ENCODE measurements around the gene CGA. TPM values are rescaled to one million over a fixed set of nuclear protein-coding genes. Genes with fewer than 3 reads are reported as not detected.

Gene CGA
- 0.34 to 0.58 TPM (median 0.37 TPM) in 5 replicates for total RNA-seq (2022; extraction: Qiagen RNA extraction)

DNA sequence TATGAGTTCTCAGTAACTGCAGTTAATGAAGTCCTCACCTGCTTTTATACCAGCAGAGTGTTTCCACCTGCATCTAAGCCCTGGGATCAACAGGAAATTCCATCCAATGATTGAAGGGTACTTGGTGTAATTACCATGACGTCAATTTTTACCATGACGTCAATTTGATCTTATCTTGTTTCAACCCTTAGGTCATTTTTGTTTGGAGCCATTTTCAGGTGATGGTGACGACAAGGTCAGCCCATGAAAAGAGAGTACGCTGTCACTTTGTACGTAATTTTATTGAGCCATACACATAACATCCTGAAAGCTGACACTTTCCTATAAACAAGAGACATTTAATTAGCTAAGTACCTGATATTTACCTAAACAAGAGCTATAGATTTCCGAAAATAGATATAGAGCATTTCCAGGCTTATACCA, at the start of gene CGA:
CGA (minus strand) TSS at position 20 of the 423 bp plus-strand sequence. CDS start 6,906 bp downstream, outside the sequence.

Other genes starting within 250 kb of the CGA start
- gene HTR1E, start 157.6 kb downstream of the CGA start, total RNA-seq (2022; extraction: Qiagen RNA extraction) = not detected in 5 replicates
- gene ZNF292, start 60.5 kb upstream of the CGA start, total RNA-seq (2022; extraction: Qiagen RNA extraction) = 2.5 to 4.8 TPM (median 2.8 TPM) in 5 replicates
- 1.9 to 3.9 TPM (median 3.1 TPM) in 5 replicates for gene SMIM8, start 227.5 kb upstream of the CGA start, total RNA-seq (2022; extraction: Qiagen RNA extraction)
- not detected in 5 replicates for gene GJB7, start 234.2 kb upstream of the CGA start, total RNA-seq (2022; extraction: Qiagen RNA extraction)
- 0.10 to 0.41 TPM (median 0.20 TPM) in 5 replicates for gene C6orf163, start 249.7 kb upstream of the CGA start, total RNA-seq (2022; extraction: Qiagen RNA extraction)